Peyer's patch (tissue), 4 donors: Measurements from ENCODE around the gene TYW3. TPM values are rescaled to one million over a fixed set of nuclear protein-coding genes. Genes with fewer than 3 reads are reported as not detected.

ENCODE experiments used
- DNase-seq, 3 donors: peaks; one replicate each; pipeline ENCODE4 v3.0.0-alpha.2; 2017 to 2019
- H3K27ac ChIP-seq, 4 donors: fragments of 200-600 bp; sonication (generic); one replicate each; pipeline ENCODE4 v1.5.1; 2016 to 2019
- H3K27me3 ChIP-seq, 2 donors: fragments of 200-600 bp; sonication (generic); one replicate each; pipeline ENCODE4 v1.5.1; 2019
- H3K36me3 ChIP-seq, 3 donors: fragments of 200-600 bp; sonication (generic); one replicate each; pipeline ENCODE4 v1.5.1; 2016 to 2019
- H3K4me1 ChIP-seq, 4 donors: fragments of 200-600 bp; sonication (generic); one replicate each; pipeline ENCODE4 v1.5.1; 2016 to 2019
- H3K4me3 ChIP-seq, 4 donors: fragments of 200-600 bp; sonication (generic); 1 replicate in 3 of 4; 2 replicates in 1 of 4; pipeline ENCODE4 v1.5.1; 2016 to 2019; ENCODE audit warnings: mild to moderate bottlenecking in 1 of 4
- H3K9me3 ChIP-seq, 4 donors: fragments of 200-600 bp; sonication (generic); one replicate each; pipeline ENCODE4 v1.5.1; 2016 to 2019; ENCODE audit warnings: mild to moderate bottlenecking in 1 of 4
- CTCF ChIP-seq, 6 experiments: fragments of 450-650 bp in 4 of 6; fragments of 200-600 bp in 2 of 6; sonication (generic) in 1 of 6; IDR thresholded peaks; one replicate each; pipeline ENCODE4 v1.5.1; 2017 to 2019; ENCODE audit warnings: antibody characterized with exemption in 6 of 6, mild to moderate bottlenecking in 3 of 6, moderate library complexity in 1 of 6
- POLR2A ChIP-seq, 2 donors: fragments of 450-650 bp; IDR thresholded peaks; one replicate each; pipeline ENCODE4 v1.5.1; 2017; ENCODE audit warnings: antibody characterized with exemption in 2 of 2, mild to moderate bottlenecking in 2 of 2, moderate library complexity in 2 of 2
- total RNA-seq, 4 donors: library from RNA; depleted of rRNA; stranded (reverse); fragments of >200 nt; gene quantifications; one replicate each; pipeline ENCODE4 v1.1.0, GENCODE V29; 2016

The TYW3 gene
- total RNA-seq, 4 donors from 2014 or later, result 2.7 to 12.4 (median 4.9) TPM

- TF ChIP-seq CTCF (IDR thresholded peaks at IDR 0.05) (no peak), POLR2A (IDR thresholded peaks at IDR 0.05) (no peak)
- Histone ChIP-seq H3K4me3 (no peak overlapping the region), H3K4me1 (no peaks in the 10 kb centered on the region), H3K9me3 (no peaks in the 10 kb centered on the region), H3K27ac (no peak overlapping the region), H3K36me3 (no peaks in the 10 kb centered on the region), H3K27me3 (no peaks in the 10 kb centered on the region)
- DNase-seq, result no peak
These were observed 42.6 kb upstream of the TYW3 start for GRCh38 chr1:74690364-74690696.

GRCh38 chr1:74690909-74691308, 42.0 kb upstream of the TYW3 start:
- TF ChIP-seq POLR2A (IDR thresholded peaks at IDR 0.05) (no peak), CTCF (IDR thresholded peaks at IDR 0.05) (no peak)
- no peak overlapping the region for H3K27ac ChIP-seq
- no peak overlapping the region for H3K4me3 ChIP-seq
- no peaks in the 10 kb centered on the region for H3K4me1 ChIP-seq
- no peaks in the 10 kb centered on the region for H3K27me3 ChIP-seq
- H3K36me3 ChIP-seq, result no peaks in the 10 kb centered on the region
- no peaks in the 10 kb centered on the region for H3K9me3 ChIP-seq
- no peak for DNase-seq

- TF ChIP-seq POLR2A (IDR thresholded peaks at IDR 0.05) (no peak), CTCF (IDR thresholded peaks at IDR 0.05) (no peak)
- no peaks in the 10 kb centered on the region for H3K36me3 ChIP-seq
- no peak overlapping the region for H3K27ac ChIP-seq
- H3K4me1 ChIP-seq, result no peaks in the 10 kb centered on the region
- DNase-seq, result no peak
- H3K9me3 ChIP-seq, result no peaks in the 10 kb centered on the region
- no peak overlapping the region for H3K4me3 ChIP-seq
- no peaks in the 10 kb centered on the region for H3K27me3 ChIP-seq
These were observed 39.5 kb upstream of the TYW3 start for GRCh38 chr1:74693473-74693872.

GRCh38 chr1:74697832-74698231, 35.1 kb upstream of the TYW3 start:
- DNase-seq, result no peak
- no peaks in the 10 kb centered on the region for H3K4me1 ChIP-seq
- H3K27me3 ChIP-seq, result no peaks in the 10 kb centered on the region
- no peak overlapping the region for H3K4me3 ChIP-seq
- H3K36me3 ChIP-seq, result peaks cover 0 to 7% (median 0%) of the 10 kb centered on the region in 3 donors
- no peak for TF ChIP-seq CTCF (IDR thresholded peaks at IDR 0.05)
- no peak for TF ChIP-seq POLR2A (IDR thresholded peaks at IDR 0.05)
- H3K27ac ChIP-seq, result no peak overlapping the region
- no peaks in the 10 kb centered on the region for H3K9me3 ChIP-seq

- Histone ChIP-seq H3K36me3 (peaks cover 0 to 17% (median 0%) of the 10 kb centered on the region in 3 donors), H3K27ac (no peak overlapping the region), H3K4me1 (no peaks in the 10 kb centered on the region), H3K9me3 (no peaks in the 10 kb centered on the region), H3K4me3 (no peak overlapping the region), H3K27me3 (no peaks in the 10 kb centered on the region)
- TF ChIP-seq POLR2A (IDR thresholded peaks at IDR 0.05), result no peak
- TF ChIP-seq CTCF (IDR thresholded peaks at IDR 0.05), result no peak
- DNase-seq, result no peak
These were observed 33.6 kb upstream of the TYW3 start for GRCh38 chr1:74699331-74699730.
